Measurements from ENCODE around the gene MKLN1. TPM values are rescaled to one million over a fixed set of nuclear protein-coding genes. Genes with fewer than 3 reads are reported as not detected.
"Not testable (repeated sequence)": the region's sequence is repeated elsewhere in the genome, so short reads cannot be mapped to it uniquely, and the experiment has no call there.

Gene MKLN1
- polyA plus RNA-seq, 1 donor, result 21.2 TPM

DNA sequence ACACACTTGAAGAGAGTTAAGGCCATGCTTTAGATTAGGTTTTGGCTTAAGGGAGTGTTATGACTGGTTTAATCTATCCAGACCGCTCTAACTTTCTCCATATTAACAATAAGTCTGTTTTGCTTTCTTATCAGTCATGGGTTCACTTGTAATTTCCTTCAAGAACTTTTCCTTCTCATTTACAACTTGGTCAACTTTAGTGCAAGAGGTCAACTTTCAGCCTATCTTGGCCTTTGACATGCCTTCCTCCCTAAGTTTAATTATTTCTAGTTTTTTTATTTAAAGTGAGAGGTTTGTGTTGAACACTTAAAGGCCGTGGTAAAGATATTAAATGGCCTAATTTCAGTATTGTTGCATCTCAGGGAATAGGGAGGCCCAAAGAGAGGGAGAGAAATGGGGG, 75.6 kb downstream of the MKLN1 start:
- DNase-seq, result no peak

- DNase-seq, result no peak
These were observed 76.7 kb downstream of the MKLN1 start for GRCh38 chr7:131404226-131404911.

DNA sequence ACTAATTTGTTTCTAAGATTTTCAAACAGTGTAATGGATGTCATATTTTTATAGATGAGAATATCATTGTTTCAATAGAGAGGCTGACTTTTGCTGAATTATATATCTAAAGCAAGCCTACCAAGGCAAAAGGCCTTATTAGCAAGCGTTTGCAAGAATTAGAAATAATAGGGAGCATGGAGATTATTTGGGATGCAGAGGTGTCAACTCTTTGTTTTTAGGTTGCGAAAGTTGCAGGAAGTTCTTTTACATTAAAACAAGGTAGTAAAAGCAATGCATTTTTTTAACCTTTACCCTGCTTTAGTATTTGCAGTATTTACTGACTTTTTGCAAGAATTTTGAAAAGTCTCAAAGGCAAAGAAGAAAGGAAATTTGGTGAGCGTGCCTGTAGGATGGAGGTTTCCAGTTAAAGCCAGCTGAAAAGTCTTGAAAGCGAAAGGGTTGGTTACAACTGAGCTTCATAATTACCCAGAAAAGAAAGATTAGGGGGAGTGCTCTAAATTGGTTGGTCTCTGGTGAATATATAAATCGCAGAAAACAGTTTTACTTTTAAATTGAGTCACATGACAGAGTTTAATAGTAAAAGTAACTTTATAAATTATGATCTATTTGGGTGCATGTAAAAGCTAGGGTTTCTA, 81.6 kb downstream of the MKLN1 start:
- no peak for DNase-seq

DNA sequence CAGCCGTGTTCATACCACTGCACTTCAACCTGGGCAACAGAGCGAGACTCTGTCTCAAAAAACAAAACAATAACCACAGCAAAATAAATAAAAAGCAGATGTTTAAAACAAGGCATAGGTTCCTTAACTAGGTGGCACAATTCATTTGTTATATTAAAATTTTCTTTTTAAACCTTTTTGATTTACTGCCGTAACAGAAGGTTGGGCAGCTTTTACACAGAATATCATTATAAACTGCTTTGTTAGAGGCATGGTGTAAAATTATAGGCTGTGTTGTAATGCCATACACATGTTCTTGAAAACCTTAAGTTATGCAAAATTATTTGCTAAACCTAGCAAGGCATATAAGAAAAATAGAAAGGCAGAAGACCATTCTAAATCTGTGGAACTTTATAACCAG, 84.4 kb downstream of the MKLN1 start:
- no peak for DNase-seq

- DNase-seq, result no peak
These were observed 86.0 kb downstream of the MKLN1 start for GRCh38 chr7:131413711-131414110.

GRCh38 chr7:131424219-131424822, 96.6 kb downstream of the MKLN1 start:
- peak; percentile 16 for DNase-seq

- DNase-seq, result no peak
These were observed 98.3 kb downstream of the MKLN1 start for GRCh38 chr7:131425992-131426391.

- not testable (repeated sequence) for DNase-seq
These were observed 103.2 kb downstream of the MKLN1 start for GRCh38 chr7:131430826-131431225.

DNA sequence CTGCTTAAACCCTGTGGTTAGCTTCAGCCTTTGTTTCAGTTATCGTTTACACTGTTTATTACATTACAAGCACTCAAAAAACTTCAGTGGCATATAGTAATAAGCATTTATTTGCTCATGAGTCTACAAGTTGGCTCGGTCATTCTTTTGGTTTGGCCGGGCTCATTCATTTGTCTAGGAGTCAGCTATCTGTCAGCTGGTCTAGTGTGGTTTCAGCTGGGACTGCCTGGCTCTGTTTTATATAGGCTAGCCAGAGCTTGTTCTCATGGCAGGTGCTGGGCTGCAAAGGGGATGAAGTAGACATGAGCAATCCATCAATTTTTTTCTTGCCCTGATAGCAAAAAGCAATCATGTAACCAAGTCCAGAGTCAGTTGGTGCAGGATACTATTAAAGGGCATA, 103.6 kb downstream of the MKLN1 start:
- no peak for DNase-seq

DNA sequence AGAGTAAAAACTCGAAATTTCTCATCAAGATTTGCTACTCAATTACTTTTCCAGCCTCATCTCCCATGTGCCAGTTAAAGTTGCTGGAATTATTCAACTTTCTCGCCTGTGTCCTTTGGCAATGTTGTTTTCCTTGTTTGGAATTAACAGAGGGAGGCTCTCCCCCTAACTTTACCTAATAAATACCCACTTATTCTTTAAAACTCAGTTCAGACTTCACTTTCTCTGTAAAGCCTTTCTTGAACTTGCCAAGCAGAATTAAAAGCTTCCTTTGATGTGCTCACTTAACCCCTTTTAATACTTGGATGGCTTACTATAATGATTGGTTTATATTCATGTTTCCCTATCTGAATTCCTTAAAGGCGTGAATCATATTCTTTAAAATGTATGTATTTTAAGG, 104.1 kb downstream of the MKLN1 start:
- no peak for DNase-seq

DNA sequence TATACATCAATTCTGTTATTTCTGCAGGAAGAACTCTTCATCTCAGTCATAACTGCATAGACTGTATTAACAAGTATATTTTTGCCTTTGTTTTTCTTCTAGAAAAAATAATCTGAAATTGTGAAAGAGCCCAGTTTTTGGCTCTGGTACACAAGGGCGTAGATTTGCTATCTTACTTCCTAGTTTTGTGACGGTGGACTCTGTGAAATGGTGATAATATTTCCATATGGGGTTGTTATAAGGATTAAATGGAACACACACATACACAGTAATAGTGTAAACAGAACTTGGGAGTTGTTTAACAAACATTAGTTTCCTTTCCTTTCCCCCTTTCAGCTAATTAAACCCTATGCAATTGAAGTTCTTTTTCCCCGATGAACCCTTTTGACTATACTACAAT, 108.7 kb downstream of the MKLN1 start:
- no peak for DNase-seq

DNA sequence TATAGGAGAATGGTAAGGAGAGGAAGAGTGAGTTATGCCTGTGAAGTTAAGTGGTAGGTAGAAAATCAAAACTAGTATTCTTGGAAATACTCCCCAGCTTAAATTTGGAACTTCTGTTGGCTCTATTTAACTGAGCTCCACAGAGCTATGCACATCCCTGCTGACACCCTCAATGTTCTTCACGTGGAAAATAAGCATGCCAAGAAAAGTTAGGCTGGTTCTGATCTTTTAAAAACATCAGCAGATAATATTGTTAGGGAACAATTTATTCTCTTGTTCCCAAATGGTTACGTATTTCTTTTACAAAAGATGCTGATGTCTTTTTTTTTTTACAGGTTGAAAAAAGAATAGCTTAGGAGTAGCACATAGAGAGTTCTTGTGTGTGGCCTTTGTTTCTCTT, 111.3 kb downstream of the MKLN1 start:
- DNase-seq, result no peak

GRCh38 chr7:131443496-131443895, 115.8 kb downstream of the MKLN1 start:
- DNase-seq, result no peak

GRCh38 chr7:131444683-131445082, 117.0 kb downstream of the MKLN1 start:
- DNase-seq, result no peak

DNA sequence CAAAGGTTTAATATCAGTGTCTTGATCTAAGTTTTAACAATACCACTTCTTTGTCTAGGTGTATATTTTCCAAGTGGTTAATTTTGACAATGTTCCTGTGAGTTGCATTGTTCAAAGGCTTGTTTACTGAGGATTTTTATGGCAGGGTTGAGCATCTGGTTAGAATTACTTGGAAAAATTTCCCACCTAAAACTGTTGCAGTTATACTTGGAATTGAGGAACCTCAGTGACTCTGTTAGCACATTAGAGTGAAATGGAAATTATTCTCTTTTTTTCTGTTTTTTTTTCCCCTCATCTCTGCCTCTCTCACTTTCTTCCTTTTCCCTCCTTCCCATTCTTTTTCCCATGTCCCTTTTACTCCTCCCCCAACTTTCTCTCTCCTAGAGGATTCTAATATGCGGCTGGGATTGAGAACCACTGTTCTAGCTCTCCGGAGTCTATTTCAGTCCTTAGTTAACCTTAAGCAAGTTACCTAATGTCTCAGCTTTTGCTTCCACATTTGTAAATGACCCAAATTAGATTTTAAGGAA, 121.8 kb downstream of the MKLN1 start:
- no peak for DNase-seq

DNA sequence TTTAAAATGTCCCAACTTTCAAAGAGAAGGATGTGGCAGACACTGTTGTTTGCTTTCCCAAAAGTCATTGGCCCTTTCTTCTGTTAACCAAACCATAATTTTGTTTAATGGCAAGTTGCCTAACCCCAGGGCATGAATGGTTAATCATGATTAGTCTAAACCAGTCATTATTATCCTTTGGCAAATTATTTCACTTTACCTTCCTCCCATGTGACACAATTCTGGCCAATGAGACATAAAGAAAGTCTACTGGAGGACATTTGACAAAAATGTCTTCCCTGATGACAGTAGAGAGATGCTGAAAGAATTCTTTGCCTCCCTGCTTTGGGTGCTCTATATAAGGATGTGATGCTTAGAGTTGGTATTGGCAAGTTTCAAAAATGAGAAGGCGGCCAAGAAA, 126.8 kb downstream of the MKLN1 start:
- no peak for DNase-seq

DNA sequence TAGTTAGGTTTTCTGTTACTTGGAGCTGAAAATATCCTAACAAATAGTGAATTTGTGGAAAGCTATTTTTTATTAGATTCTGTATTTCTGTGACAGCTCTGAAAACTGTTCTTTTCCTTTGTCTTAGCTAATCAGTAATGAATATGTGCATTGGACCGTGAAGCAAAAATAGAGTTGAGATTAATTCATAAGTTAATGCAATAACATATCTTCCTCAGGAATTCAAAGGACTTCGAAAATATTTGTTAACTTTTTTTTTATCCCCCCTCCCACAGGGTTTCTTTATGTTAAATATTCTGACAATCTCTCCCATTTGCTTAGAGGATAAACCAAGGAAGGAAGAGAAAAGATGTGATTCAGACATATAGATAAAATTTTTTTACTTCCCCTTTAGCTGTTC, 127.3 kb downstream of the MKLN1 start:
- DNase-seq, result no peak

- DNase-seq, result no peak
These were observed 127.9 kb downstream of the MKLN1 start for GRCh38 chr7:131455546-131455945.

GRCh38 chr7:131456338-131456737, 128.7 kb downstream of the MKLN1 start:
- no peak for DNase-seq

DNA sequence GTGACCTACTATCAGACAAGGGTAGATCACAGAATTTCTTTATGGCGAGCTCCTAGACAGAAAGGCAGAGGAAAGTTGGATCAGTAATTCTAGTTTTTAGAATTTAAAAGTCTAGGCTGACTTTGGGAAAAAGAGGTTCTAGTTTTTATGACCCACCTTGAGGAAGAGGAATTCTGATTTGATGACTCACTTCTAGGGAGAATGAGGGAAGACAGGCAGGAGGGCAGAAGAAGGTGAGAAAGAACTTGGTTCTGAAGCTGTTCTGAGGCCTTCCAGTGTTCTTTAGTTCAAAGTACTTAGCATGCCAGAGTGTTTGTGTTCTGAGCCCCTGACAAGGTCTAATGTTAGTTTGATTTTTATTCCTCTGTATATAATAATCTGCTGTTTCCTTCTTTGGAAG, 131.6 kb downstream of the MKLN1 start:
- DNase-seq, result no peak

DNA sequence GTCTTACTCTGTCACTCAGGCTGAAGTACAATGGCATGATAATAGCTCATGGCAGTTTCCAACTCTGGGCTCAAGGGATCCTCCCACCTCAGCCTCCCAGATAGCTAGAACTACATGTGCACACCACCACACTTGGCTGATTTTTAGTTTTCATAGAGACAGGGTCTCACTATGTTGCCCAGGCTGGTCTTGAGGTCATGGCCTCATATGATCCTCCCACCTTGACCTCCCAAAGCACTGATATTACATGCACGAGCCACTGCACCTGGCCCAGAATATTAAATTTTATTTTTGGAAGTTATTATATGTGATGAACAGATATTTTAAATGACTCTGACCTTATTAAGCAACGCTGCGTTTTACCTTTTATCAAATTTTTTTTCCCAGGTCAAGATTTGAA, 134.4 kb downstream of the MKLN1 start:
- DNase-seq, result no peak

DNA sequence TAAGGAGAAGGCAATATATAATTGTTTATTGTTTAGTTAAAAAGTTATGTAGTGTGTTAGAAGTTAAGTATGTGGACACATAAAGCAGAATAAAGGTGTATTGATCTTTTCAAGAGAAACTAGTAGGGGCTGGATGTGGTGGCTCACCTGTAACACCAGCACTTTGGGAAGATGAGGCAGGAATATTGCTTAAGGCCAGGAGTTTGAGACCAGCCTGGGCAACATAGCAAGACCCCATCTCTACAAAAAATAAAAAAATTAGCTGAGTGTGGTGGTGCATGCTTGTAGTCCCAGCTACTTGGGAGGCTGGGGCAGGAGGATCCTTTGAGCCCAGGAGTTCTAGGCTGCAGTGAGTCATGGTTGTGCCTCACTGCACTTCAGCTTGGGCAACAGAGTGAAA, 135.0 kb downstream of the MKLN1 start:
- DNase-seq, result not testable (repeated sequence)

DNA sequence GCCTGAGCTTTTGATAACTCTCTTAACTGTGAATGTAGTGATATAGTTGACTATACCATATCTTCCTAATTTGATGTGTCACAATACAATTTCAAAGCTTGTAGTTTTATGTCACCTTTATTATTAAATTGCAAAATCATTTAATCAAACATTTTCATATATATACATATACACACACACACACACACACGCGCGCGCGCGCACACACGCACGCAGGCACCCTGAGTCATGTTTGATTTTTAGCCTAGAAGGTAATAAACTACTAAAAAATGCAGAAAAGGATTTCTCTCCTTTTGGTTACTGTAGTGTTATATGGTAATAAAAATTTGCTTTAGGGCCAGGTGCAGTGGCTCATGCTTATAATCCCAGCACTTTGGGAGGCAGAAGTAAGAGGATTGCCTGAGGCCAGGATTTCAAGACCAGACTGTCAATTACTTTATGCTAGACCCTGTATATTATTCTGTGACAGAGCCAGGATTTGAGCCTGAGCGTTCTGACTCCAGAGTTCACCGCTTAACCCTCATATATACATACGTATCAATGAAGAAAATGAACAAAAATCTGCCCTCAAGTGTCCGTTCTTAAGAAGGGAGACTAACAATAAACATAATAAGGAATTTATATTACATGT, 139.2 kb downstream of the MKLN1 start:
- no peak for DNase-seq
